Hematopoietic multipotent progenitor cell treated with erythropoietin and hydrocortisone succinate and interleukin-3 and kit ligand, for 8 days (in vitro differentiated cells): ENCODE results near the gene SPANXA2.
"Not testable (repeated sequence)": the region's sequence is repeated elsewhere in the genome, so short reads cannot be mapped to it uniquely, and the experiment has no call there.

Experiments used
- DNase-seq: peaks from one replicate; pipeline ENCODE4 v3.0.0-alpha.2; 2015

The SPANXA2 gene

GRCh38 chrX:141589408-141589807 lies at the start of gene SPANXA2:
Gene SPANXA2, plus strand, starts transcription at chrX:141589708. Its CDS starts 60 bp downstream, at chrX:141589768.
- not testable (repeated sequence) for DNase-seq

- DNase-seq = not testable (repeated sequence)
These were observed 47.0 kb upstream of the SPANXA2 start for GRCh38 chrX:141542551-141542950.

- DNase-seq = not testable (repeated sequence)
These were observed 4.9 kb upstream of the SPANXA2 start, which contains the start of gene SPANXA1 for GRCh38 chrX:141584638-141585037. Gene SPANXA1, minus strand, starts transcription at chrX:141584738. Its CDS starts 60 bp downstream, at chrX:141584678.

- DNase-seq = no peak
These were observed 19.6 kb downstream of the SPANXA2 start for GRCh38 chrX:141609111-141609510.

- no peak for DNase-seq
These were observed 29.8 kb downstream of the SPANXA2 start for GRCh38 chrX:141619336-141619735.

- no peak for DNase-seq
These were observed 42.6 kb downstream of the SPANXA2 start for GRCh38 chrX:141632124-141632523.

- no peak for DNase-seq
These were observed 49.0 kb downstream of the SPANXA2 start for GRCh38 chrX:141638550-141638949.
